HT-29 (cell line): ENCODE data around the gene RNLS. TPM values are rescaled to one million over a fixed set of nuclear protein-coding genes. Genes with fewer than 3 reads are reported as not detected.

Experiments
- DNase-seq: peaks from one replicate; pipeline ENCODE4 v3.0.0-alpha.2; 2015; ENCODE audit warnings: low spot score
- total RNA-seq: library from RNA; depleted of rRNA; stranded (reverse); fragments of >200 nt; shearing (Covaris generic); gene quantifications from 2 replicates; pipeline ENCODE4 v1.2.3, GENCODE V29; 2014

The RNLS gene
- total RNA-seq, 1 experiment from 2014 or later, result 25.1 TPM

DNA sequence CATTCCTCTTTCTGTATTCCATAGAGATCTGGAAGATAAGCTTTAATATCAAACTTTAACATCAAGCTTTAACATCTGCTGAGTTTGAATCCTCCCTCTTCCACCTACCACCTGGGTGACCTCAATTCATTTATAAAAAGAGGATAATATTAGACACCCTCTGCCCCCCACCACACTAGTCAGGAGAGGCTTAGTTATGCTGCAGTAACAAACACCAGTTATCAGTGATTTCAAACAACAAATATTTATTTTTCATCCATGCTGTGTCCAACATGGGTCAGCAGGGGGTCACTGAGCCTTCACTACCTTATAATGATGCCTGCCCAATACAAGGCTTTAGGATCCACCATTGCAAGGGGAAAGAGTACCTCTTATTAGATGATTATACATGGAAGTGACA is 322.0 kb downstream of the RNLS start:
- DNase-seq, result no peak

DNA sequence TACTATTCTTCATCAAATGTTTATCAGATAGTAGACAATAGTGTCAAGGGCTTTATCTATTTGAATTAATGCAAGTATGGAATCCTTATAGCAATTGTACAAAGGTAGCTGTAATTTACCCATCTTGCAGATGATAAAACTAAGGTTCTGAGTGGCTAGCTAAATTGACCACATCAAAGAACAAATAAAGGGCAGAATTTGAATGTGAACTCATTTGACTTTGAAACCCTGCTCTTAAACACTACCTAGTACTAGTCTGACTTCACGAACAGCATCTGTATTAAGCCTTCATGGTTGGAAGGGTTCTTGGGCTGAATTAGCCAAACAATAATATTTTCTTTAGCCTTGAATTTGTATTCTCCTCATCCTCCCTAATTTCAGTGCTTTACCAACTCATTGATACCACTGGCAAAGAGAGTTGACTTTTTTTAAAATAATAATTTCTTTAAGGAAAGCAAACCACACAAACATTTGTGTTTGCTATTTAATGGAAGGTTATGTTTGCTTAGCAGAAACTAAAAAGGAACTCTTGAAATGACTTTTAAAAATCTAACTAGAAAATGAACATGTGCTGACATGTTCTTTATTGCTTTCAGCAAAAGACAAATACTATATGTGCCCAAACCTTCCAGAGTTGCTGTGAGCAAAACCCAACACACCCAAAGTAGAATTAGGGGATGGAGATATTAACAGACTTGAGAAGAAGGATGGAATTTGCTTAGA is 322.6 kb downstream of the RNLS start:
- no peak for DNase-seq

DNA sequence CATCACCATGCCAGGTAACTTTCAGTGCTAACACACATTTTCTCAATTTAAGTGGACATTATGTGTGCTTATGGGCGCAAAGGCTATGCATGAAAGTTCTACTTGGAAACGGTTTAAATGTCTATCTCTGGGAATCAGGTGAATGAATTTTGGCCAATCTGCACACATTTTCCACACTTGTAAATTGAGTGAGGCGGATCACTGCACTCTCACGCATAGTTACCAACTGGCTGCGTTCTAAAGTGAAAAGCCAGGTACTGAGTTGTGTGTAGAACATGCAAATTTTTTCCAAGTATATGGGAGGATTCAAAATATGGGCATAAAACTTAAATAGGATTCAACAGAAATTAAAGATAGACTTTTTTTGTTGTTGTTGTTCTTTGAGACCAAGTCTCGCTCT is 323.7 kb downstream of the RNLS start:
- DNase-seq, result no peak

DNA sequence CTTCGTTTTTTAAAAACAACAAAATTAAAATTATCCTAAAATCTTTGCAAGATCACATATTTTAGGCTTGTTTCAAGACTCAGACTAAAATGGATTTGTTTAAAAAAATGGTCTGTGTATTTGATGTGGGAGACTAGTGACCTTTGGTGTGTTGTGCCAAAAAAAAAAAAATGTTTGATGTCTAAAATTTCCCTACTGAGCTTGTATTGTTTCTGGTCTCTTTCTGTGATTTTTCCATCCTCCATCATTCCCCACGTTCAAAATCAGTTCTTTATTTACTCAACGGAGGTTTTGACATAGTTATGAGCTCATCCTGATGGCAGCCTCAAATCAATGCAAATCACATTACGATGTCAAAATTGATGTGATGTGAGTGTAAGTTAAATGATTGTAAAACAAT is 326.2 kb downstream of the RNLS start:
- DNase-seq, result no peak

DNA sequence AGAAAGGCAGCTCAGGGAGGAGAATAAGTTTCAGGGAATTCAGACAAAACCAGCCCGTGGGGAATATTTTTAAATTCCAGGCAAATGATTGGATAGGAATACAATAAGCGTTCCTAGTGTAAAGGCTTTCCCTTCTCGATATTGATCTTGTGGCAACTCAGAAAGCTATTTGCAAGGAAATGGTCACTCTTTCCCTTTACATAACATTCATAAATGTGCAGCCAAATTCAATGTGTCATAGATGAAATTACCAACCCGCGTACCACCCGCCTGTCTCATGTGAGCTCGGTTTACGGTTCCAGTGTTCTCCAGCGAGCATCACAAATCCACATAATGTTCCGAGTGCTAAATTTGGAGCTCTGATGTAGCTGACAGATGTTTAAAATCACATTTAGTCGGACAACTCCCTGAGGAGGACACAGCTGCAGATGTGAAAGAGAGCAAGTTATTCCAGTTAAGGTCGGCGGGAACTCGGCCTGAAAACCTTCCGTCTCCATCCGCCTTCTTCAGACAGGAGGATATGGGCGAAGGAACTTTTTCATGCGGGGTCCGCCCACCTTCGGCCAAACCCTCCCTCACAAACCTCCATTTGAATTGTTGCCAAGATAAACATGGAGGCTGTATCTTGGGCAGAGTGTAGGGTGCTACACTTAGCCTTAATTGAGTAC is 327.0 kb downstream of the RNLS start:
- no peak for DNase-seq

DNA sequence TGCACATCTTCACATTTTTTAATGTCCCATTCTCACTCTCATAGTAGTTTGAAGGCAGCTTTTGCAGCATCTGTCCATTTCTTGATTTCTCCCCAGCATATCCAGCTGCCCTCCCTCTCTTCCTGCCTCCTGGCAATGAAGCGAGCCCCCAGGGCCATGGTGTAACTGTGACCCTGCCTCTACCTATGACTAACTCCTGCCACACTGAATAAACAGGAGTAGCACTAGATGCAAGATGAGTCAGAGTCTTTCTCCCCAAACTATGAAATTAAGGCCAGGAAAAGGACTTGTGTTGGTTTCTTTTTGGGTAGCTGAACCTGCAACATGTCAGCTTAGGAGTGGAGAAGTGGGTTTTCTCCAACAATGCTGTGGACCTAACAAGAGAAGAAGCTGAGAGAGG is 329.0 kb downstream of the RNLS start:
- DNase-seq, result peak; percentile 65

DNA sequence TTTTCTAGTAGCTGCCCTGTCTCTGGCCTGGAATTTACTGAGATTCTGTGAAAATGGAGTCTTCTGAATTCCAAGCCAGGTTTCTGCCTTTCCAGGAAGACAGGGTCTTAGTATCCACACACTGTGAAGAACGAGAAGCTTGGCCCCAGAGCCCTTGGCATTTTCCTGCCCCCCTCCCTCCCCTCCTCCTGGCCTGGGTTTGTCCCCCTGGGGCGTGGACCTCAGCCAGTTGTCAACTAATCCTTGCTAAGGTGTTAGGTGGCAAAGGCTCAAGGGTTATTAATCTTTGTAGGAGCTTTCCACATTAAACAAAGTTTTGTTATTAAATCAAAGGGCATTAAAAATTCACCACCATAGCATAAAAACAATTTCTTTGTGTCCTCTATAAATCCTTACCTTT is 329.5 kb downstream of the RNLS start:
- DNase-seq, result no peak

DNA sequence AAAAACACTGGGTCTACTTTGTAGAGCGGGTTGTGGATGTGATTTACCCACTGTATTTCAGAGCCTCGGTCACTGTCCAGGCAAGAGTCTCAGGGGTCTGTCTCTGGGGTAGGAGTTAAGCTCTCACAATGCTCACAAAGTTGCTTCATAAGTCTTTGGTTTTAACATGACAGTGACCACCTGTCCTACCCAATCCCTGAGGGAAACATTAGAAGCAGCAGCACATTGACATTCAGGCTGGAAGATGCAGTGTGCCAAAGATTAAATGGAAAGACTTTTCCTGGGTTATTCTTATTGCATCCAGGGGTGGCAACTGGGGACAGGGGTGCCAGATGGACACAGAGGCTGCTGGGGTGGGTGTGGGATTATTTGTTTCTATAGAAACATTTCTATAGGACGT is 330.0 kb downstream of the RNLS start:
- no peak for DNase-seq

DNA sequence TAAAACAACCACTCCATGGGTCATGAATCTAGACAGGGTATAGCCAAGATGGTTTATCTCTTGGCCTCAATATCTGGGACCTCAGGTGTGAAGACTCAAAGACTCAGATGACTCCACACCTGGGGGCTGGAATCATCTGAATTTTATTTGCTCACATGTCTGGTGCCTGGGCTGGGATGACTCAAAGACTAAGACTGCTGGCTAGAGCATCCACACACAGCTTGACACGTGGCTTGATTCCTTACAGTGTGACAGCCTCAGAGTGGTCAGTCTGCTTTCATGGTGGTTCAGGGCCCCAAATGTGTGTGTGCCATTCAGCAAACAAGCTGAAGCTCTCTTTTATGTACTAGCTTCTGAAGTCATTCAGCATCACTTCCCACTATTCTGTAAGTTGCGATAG is 333.7 kb downstream of the RNLS start:
- DNase-seq, result no peak

DNA sequence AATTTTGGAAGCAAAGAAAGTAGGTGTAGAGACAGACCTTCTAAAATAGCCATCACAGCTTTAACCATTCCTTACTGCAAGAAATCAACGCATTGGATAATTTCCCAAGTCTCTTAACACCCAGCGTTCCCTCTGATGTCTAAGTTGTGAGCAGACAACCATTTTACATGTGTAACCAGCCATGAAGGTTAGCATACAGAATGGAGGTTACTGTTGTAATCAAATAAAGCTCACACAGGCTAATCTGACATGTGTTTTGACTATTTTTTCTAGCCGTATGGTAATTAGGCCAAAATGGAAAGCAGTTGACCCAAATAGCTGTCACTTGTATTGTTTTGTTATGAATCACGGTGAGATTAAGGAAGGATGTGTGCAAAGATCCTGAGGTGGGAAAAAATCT is 336.4 kb downstream of the RNLS start:
- no peak for DNase-seq

DNA sequence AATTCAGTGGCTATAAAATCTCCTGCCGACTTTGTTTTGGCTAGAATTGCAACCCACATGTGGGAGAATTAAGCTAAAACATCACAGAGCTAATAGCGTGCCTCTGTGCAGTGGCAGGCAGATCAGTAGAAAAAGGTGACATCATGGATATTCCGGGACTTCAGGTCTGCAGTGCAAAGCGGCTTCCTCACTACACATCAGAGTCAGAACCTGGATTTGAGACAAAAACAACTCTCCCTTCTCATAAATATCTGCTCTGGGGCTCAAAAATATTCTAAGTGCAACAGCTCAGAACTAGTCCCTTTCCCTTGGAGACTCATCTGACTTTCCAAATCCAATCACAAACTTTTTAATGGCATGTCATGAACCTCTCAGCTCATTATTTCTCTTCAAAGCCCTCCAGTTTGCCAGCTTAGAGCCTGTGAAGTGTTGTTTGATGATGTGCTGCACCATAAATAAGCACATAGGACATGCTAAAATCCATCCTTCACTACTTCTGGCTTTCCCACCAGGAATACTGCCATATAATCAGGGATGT is 337.1 kb downstream of the RNLS start:
- no peak for DNase-seq

DNA sequence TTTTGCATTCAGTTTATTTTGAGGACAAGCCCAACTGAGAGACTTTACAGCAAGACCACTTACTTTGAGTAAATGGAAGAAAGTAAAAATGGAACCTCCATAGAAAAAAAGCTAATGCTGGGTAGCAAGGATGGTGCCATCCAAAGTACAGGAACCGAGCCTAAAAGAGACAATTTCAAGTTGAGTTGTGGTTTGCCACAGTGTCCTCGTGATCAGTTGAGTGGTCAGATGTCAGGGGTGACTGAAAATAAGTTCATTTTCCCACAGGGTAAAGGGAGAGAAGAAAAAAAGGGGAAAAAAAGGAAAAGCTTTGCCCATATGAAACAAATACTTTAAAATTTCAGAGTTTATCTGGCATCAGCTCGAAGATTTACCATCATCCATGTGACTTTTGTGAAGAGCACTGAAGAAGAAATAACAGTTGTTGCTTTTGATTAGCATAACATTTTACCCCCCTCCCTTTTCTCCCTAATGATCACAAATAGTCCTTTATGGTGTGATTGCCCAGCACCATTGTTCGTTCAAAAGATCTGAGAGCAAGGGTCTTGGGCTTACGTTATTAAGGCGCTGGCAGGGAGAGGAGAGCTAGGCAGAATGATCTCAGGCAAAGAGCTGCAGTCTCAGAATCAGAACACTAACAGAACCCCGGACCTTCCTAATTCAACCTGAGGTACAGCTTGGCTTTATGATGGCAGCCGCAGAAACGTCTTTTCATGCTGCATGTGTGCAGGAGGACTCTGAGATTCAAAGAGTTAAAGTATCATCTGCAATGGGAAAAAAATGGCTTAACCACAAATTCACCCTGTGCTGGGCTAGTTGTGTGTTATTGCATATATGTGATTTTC is 338.1 kb downstream of the RNLS start:
- DNase-seq, result no peak

DNA sequence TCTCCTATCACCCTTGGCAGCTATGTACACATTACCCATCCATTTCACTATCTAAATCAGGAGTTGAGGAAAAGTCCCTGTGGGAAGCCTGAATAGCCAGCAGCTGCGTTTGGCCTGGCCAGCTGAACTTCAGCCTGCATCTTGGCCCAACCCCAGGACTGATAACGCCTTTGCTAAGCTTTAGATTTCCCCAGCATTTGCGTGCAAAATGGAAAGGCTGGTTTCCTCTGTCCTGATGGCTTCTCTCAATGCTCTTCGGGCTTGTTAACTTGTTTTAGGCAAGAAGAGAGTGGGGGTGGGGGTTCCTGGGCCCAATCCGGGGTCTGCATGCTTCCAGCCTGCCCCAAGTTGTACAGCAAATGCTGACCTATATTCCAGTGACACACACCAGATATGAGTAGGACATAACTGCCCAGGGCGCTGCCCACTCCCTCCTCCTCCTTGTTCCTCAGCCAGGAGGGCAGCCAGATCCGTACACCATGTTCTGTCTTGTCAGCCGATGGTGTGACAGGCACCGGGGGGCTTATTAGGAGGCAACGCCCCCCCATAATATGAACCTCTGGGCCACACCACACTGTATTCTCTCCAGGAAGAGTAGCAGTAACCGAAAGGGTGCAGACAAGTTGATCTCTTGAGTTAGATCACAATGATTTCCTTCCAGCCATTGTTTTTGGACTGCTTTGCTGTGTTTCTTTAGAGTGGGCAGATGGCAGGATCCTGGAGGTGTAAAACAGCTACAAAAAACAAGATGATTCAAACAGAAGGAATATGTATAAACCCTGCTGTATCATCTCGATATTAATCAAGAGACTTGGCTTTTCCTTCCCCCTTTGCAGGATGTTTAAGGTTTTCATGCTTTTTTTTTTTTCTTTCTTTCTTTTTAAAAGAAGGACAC is 339.0 kb downstream of the RNLS start:
- DNase-seq, result peak; percentile 82

DNA sequence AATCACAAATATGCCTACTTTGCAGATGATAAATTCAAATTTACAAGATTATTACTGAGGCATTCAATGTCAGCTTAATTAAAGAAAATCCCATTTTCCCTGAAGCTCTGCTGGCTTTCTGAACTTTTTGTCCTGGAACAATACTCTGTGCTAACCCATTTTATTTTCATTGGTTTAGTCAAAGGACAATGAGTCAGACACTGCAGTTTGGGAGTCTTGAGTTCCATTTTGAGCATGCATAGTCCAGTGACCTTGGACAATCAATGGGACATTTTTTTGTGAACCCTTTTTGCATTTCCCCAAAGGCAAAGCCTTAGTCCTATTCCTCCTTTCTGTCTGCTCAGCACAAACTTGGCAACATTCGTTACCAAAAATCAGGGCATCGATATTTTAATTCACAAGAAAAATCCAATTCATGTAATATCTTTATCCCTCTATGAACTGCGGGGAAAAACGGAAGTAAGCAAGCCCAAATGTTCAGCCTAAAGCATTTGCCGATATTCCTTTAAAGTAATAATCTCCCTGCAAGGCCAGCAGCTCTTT is 339.8 kb downstream of the RNLS start:
- no peak for DNase-seq

DNA sequence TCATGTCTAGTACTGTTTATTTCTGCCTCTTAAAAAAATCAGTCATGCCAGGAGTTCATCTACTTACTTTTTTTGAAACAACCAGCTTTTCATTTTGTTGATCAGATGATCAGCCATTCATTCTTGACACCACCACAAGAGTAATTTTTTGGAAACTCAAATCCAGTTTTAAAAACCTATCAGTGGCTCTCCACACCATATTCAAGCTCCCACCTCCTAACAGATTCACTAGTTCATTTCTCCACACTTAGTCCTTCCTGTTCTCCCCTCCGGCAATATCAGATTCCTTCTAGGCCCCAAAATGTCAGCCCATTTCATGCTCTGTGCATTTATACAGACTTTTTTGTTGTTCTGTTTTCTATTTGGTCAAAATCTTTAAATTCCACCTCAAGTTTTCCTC is 341.6 kb downstream of the RNLS start:
- no peak for DNase-seq

DNA sequence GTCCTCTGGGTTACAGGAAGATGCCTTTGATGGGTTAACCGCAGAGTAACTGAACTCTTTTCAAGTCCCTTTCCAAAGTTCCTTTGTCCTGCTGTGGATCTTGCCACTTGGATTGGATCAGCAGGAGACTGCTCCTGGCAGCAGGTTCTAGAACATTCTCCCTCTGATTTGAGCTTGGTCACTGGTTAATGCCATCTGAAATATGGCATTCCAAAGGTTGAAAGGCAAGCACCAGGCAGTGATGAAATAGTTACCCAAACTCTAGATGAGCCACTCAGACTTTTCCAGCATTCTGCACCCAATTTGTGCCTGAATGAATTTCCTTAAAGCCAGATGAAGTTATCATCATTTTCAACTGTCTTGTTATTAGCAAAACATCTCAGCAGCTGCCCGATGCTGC is 343.9 kb downstream of the RNLS start:
- DNase-seq, result no peak

DNA sequence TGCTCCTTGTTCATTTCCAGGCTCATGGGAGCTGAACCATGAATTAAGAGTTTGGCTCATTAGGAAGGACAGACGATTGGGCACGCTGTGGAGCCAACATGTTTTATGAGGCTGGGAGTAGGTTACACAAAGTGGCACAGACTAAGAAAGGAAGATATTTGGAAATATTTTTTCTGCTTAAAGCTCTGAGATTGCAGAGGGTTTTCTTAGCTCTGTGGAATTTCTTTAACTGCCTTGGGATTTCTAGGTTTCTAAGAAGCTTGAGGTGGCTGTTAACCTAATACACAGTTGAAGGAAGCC is 344.6 kb downstream of the RNLS start:
- no peak for DNase-seq

DNA sequence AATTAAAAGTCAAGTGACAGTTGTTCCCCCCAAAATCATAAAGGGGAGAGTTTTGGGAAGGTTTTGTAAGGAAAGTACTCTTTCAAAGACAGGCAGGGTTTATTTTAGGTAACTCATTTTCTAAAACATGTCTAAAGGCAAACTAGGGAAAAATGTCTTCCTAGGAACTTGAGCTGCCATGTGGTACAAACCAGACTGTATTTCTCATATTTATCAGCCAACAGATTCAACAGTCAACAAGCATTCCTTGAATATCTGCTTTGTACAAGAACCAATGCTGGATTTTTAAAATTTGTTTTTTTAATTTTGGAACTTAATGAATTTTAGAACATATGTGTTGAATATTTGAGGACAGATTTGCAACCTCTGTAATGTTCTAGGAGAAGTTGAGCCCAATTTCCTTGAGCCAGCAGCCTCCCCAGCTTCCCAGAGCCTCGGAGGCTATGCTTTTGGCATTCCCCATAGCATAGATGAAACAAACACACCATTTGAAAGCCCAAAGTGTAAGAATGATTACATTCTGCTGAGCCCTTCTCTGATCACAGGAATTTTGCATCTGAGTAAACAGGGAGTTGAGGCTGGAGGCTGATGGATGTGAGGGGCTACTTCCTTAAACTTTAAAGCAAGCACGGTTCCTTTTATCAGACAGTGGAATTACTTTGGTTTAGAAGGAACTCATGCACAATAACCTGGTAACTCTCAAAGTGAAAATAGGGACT is 345.1 kb downstream of the RNLS start:
- no peak for DNase-seq

DNA sequence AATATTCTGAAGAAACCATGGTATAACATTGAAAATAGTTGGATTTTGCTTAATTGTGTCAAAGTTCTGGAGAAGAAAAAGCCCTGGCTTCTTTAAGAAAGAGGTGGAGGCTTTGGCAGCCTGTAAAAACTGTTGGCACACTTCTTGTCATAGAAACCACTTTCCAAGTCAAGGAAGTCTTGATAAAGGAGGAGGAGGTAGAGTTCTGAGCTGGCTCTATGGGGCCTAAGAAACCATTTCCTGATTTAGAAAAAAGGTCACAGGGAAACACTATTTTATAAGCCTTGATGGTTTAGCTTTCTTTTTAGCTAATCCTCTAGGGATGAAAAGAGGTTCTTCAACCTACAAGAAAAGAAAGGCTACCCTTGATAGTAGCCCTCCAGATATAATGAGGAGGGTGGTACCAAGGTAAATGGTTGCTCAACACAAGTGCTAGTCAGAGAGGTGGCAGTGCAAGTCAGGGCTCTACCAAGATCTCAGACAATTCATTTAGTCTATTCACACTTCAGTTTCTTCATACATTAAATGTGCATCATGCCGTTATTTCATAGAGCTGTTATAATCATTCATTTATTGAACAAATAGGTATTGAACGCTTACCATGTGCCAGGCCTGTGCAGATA is 346.9 kb downstream of the RNLS start:
- peak; percentile 79 for DNase-seq

DNA sequence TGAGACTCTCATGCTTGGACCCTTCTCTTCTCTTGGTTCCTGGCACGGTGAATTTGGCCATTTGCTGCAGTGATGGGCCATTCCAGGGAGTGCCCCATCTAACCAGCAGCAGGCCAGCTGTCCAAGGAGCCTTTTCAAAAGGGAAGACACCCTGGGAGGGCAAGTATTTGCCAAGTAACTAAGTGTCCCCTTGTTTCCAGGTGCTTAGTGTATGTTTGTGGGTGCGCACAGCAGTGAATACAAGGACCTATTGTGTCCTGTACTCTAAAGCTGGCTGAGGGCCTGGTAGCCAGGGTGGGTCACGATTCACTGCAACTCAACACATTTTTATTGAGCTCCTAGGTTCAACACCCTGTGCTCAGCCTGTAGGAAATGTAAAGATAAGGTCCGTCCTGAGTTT is 348.8 kb downstream of the RNLS start:
- peak; percentile 94 for DNase-seq
